Measurements from ENCODE around the gene IFITM5. TPM values are rescaled to one million over a fixed set of nuclear protein-coding genes. Genes with fewer than 3 reads are reported as not detected.
"Not testable (repeated sequence)": the region's sequence is repeated elsewhere in the genome, so short reads cannot be mapped to it uniquely, and the experiment has no call there.

IFITM5 gene
- total and polyA plus RNA-seq, 9 of the 15 experiments (the other 6 are each of a cell fraction or from before 2014, with no cell fraction given): 0.19 TPM; not detected in 8

DNA sequence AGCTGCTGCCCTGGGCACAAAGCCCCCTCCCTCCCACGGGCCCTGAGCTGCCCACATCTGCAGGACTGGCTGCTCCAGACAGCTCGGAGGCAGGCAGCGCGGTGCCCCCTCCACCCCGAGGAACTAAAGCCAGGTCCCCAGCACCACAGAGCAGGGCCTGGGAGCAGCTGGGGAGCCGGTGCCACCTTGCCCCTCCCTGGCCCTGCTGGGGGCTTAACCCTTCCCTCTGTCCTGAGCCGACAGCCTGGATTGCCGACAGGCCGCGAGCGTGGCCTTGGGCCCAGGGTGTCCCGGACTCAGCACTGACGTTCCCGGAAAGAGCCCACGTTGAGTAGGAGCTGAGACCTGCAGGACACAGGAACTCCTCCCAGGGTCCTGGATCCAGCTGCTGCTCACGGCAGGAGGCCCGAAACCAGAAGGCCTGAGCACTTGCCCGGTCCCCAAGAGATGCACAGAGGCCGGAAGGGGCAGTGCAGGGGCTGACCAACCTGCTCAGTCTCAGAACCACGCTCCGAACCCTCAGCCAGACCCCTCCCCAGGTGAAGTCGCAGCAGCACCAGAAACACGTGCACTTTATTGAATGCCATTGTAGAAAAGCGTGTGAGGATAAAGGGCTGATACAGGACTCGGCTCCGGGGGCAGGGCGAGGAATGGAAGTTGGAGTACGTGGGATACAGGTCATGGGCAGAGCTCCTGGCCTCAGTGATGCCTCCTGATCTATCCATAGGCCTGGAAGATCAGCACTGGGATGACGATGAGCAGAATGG is 20.0 kb upstream of the IFITM5 start (continued):
- TF ChIP-seq, protein P1, sequence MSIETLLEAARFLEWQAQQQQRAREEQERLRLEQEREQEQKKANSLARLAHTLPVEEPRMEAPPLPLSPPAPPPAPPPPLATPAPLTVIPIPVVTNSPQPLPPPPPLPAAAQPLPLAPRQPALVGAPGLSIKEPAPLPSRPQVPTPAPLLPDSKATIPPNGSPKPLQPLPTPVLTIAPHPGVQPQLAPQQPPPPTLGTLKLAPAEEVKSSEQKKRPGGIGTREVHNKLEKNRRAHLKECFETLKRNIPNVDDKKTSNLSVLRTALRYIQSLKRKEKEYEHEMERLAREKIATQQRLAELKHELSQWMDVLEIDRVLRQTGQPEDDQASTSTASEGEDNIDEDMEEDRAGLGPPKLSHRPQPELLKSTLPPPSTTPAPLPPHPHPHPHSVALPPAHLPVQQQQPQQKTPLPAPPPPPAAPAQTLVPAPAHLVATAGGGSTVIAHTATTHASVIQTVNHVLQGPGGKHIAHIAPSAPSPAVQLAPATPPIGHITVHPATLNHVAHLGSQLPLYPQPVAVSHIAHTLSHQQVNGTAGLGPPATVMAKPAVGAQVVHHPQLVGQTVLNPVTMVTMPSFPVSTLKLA (conservative IDR thresholded peaks at IDR 0.05): peak in 1 of 2 experiments; percentile 62; a peak in 3 of 4 replicates
- TF ChIP-seq, protein P2, sequence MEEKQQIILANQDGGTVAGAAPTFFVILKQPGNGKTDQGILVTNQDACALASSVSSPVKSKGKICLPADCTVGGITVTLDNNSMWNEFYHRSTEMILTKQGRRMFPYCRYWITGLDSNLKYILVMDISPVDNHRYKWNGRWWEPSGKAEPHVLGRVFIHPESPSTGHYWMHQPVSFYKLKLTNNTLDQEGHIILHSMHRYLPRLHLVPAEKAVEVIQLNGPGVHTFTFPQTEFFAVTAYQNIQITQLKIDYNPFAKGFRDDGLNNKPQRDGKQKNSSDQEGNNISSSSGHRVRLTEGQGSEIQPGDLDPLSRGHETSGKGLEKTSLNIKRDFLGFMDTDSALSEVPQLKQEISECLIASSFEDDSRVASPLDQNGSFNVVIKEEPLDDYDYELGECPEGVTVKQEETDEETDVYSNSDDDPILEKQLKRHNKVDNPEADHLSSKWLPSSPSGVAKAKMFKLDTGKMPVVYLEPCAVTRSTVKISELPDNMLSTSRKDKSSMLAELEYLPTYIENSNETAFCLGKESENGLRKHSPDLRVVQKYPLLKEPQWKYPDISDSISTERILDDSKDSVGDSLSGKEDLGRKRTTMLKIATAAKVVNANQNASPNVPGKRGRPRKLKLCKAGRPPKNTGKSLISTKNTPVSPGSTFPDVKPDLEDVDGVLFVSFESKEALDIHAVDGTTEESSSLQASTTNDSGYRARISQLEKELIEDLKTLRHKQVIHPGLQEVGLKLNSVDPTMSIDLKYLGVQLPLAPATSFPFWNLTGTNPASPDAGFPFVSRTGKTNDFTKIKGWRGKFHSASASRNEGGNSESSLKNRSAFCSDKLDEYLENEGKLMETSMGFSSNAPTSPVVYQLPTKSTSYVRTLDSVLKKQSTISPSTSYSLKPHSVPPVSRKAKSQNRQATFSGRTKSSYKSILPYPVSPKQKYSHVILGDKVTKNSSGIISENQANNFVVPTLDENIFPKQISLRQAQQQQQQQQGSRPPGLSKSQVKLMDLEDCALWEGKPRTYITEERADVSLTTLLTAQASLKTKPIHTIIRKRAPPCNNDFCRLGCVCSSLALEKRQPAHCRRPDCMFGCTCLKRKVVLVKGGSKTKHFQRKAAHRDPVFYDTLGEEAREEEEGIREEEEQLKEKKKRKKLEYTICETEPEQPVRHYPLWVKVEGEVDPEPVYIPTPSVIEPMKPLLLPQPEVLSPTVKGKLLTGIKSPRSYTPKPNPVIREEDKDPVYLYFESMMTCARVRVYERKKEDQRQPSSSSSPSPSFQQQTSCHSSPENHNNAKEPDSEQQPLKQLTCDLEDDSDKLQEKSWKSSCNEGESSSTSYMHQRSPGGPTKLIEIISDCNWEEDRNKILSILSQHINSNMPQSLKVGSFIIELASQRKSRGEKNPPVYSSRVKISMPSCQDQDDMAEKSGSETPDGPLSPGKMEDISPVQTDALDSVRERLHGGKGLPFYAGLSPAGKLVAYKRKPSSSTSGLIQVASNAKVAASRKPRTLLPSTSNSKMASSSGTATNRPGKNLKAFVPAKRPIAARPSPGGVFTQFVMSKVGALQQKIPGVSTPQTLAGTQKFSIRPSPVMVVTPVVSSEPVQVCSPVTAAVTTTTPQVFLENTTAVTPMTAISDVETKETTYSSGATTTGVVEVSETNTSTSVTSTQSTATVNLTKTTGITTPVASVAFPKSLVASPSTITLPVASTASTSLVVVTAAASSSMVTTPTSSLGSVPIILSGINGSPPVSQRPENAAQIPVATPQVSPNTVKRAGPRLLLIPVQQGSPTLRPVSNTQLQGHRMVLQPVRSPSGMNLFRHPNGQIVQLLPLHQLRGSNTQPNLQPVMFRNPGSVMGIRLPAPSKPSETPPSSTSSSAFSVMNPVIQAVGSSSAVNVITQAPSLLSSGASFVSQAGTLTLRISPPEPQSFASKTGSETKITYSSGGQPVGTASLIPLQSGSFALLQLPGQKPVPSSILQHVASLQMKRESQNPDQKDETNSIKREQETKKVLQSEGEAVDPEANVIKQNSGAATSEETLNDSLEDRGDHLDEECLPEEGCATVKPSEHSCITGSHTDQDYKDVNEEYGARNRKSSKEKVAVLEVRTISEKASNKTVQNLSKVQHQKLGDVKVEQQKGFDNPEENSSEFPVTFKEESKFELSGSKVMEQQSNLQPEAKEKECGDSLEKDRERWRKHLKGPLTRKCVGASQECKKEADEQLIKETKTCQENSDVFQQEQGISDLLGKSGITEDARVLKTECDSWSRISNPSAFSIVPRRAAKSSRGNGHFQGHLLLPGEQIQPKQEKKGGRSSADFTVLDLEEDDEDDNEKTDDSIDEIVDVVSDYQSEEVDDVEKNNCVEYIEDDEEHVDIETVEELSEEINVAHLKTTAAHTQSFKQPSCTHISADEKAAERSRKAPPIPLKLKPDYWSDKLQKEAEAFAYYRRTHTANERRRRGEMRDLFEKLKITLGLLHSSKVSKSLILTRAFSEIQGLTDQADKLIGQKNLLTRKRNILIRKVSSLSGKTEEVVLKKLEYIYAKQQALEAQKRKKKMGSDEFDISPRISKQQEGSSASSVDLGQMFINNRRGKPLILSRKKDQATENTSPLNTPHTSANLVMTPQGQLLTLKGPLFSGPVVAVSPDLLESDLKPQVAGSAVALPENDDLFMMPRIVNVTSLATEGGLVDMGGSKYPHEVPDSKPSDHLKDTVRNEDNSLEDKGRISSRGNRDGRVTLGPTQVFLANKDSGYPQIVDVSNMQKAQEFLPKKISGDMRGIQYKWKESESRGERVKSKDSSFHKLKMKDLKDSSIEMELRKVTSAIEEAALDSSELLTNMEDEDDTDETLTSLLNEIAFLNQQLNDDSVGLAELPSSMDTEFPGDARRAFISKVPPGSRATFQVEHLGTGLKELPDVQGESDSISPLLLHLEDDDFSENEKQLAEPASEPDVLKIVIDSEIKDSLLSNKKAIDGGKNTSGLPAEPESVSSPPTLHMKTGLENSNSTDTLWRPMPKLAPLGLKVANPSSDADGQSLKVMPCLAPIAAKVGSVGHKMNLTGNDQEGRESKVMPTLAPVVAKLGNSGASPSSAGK (IDR thresholded peaks at IDR 0.05): peak; percentile 71; the same call in 1 of the 2 replicates
- TF ChIP-seq ZFX (CRISPR knock-in tag; IDR thresholded peaks at IDR 0.05) (peak; percentile 51), CTBP1 (IDR thresholded peaks at IDR 0.05; ENCODE audit: borderline replicate concordance) (peak; percentile 14; the same call in 1 of the 2 replicates), DMBX1 (CRISPR knock-in tag; IDR thresholded peaks at IDR 0.05; ENCODE audit: borderline replicate concordance) (peak; percentile 53; the same call in 1 of the 2 replicates), SMAD4 (CRISPR knock-in tag; conservative IDR thresholded peaks at IDR 0.05) (peak; percentile 39; the same call in 1 of the 2 replicates), POLR2A (conservative IDR thresholded peaks at IDR 0.05) (peak; percentile 44; the same call in 1 of the 2 replicates), RBFOX2 (IDR thresholded peaks at IDR 0.05; ENCODE audit: low read depth, low read length) (peak; percentile 66), NR4A1 (tag; IDR thresholded peaks at IDR 0.05) (0 out of 2 replicates have a peak, but pooled peaks have one; percentile 28)
- TF ChIP-seq NR4A1 (CRISPR knock-in tag; IDR thresholded peaks at IDR 0.05): not testable (repeated sequence)

Data from K562 (cell line).